HG03442 (cell line): ENCODE results near the gene MRPL57.
"Not testable (repeated sequence)": the region's sequence is repeated elsewhere in the genome, so short reads cannot be mapped to it uniquely, and the experiment has no call there.

ENCODE experiments used
- ATAC-seq: cut with Tn5 transposase; IDR thresholded peaks from one replicate; pipeline ENCODE4 v1.9.1; 2021; ENCODE audit warnings: mild to moderate bottlenecking, moderate library complexity; ENCODE audit not compliant: unreplicated experiment

The MRPL57 gene

GRCh38 chr13:21176215-21176981 is at the start of gene MRPL57, which contains the start of gene SKA3:
Gene MRPL57 (plus strand): TSS chr13:21176658. CDS start chr13:21176917, 259 bp downstream.
Gene SKA3 (minus strand): TSS chr13:21176552. CDS start chr13:21176477, 75 bp downstream.
- ATAC-seq: peak; percentile 88

DNA sequence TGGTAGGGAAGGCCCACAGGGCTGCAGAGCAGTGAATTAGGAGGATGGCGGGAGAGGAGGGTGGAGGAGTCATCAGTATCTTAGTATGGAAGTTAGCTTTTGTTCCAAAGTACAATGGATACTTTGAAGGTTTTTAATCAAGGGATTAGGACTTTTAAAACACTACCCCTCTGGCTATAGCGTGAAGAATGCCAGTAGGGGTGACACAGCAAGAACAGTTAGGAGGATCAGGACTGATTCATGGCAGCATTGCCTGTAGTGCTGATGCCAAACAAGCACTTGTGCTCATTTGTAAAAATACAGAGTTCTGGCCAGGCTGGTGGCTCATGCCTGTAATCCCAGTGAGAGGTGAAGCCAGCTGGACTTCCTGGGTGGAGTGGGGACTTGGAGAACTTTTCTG is 46.3 kb upstream of the MRPL57 start:
- no peak for ATAC-seq

GRCh38 chr13:21133077-21133476 is 43.4 kb upstream of the MRPL57 start:
- ATAC-seq: no peak

GRCh38 chr13:21134475-21134874 is 42.0 kb upstream of the MRPL57 start:
- ATAC-seq: no peak

- ATAC-seq: not testable (repeated sequence)
Measured at GRCh38 chr13:21135833-21136232, 40.6 kb upstream of the MRPL57 start.

DNA sequence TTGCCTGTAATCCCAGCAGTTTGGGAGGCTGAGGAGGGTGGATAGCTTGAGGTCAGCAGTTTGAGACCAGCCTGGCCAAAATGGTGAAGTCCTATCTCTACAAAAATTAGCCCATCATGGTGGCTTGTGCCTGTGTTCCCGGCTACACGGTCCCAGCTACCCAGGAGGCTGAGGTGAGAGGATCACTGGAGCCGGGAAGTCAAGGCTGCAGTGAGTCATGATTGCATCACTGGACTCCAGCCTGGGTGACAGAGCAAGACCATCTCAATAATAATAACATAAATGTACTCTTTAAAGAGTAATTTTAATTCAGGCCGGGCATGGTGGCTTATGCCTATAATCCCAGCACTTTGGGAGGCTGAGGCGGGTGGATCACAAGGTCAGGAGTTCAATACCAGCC is 38.8 kb upstream of the MRPL57 start:
- no peak for ATAC-seq

GRCh38 chr13:21138561-21138960 is 37.9 kb upstream of the MRPL57 start:
- ATAC-seq: no peak

DNA sequence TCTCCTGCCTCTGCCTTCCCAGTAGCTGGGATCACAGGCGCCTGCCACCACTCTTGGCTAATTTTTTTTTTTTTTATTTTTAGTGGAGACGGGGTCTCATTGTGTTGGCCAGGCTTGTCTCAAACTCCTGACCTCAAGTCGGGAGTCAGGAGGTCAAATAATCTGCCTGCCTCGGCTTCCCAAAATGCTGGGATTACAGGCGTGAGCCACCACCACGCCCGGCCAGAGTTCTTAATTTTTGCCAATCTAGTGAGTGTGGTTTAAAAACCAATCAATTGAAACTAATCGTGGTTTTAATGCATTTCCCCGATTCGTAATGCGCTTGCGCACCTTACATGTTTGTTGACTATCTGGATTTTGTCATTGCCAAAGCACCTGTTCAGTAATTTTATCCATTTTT is 37.1 kb upstream of the MRPL57 start:
- no peak for ATAC-seq

DNA sequence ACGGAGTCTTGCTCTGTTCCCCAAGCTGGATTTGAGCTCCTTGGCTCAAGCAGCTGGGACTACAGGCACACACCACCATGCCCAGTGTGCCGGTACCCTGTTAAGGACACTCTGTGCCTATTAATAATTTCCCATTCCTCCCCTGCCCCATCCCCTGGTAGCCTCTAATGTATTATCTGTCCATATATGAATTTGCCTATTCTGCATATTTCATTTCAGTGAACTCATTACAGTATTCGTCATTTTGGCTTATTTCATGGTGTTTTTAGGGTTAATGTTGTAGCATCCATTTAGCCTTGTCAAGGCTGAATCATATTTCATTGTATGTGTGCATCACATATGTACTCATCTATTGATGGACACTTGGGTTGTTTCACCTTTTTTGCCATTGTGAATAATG is 33.7 kb upstream of the MRPL57 start:
- no peak for ATAC-seq

- ATAC-seq: no peak
Measured at GRCh38 chr13:21147827-21148226, 28.6 kb upstream of the MRPL57 start.

DNA sequence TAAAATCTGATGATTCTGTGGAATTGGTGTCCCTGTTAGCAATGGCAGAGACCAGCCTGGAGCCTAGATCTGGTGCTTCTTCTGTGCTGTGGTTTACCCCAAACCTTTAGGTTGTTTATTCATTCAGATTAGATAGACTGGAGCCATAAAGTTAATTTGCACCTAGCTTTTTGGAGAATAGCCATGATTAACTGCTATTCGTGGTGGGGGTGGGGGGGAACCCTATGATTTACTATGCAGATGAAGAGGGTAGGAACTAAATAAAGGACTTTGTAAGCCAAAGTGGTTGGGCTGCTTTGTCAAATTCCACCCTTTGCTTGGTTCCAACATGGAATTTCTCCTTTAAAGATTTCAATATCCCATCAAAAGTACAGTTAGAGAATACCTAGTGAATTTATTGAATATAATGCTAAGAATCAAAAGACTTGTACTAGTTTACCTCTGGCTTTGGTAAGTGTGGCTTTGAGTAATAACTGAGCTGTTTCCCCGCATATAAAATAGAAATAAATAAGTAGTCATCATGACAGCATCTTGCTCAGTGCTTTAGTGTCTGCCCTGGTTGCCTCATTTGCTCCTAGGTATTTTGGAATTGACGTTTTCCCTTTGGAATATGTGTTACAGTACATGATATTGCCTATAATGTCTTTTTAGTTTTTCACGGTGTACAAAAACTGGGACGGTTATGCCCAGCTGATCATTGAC is 27.8 kb upstream of the MRPL57 start:
- ATAC-seq: no peak

DNA sequence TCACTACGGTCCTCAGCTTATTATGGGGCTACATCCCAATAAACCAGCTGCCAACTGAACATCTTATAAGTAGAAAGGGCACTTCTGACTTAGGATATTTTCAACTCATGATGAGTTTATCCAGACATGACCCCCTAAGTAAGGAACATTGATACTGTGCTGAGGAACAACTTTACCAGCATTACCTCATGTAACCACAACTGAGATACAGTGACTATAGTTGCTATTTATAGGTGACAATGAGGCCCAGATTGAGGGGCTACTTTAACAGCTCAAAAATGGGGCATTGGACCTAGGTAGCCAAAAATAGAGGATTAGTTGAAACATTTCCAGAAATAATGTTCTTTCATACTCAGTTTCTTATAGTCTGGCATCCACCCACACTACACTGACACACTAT is 26.9 kb upstream of the MRPL57 start:
- ATAC-seq: no peak

- ATAC-seq: no peak
Measured at GRCh38 chr13:21150013-21150412, 26.4 kb upstream of the MRPL57 start.

GRCh38 chr13:21152251-21152899 is 24.1 kb upstream of the MRPL57 start:
- ATAC-seq: no peak

DNA sequence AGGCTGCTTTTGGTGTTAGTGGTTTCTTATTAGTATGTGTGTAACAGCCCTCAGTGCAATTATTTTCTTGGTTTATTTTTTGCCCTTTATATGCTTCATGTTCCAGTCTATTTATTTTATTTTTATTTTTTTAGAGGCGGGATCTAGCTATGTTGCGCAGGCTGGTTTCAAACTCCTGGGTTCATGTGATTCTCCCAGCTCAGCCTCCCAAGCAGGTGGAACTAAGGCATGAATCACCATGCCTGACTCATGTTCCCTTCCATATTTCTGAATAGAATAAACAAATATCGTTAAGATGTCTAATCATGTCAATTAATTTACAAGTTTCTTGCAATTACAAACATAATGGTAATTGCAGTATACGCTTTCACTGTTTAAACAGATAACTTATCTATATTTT is 11.8 kb upstream of the MRPL57 start:
- no peak for ATAC-seq

DNA sequence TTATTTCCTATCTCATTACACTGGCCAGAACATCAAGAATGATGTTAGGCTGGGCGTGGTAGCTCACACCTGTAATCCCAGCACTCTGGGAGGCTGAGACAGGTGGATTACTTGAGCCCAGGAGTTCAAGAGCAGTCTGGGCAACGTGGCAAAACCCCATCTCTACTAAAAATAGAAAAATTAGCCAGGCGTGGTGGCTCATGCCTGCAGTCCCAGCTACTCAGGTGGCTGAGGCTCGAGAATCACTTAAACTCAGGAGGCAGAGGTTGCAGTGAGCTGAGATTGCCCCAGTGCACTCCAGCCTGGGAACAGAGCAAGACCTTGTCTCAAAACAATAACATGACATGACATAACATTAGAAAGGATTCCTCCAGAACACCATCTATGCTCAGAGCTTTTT is 10.9 kb upstream of the MRPL57 start:
- ATAC-seq: not testable (repeated sequence)

DNA sequence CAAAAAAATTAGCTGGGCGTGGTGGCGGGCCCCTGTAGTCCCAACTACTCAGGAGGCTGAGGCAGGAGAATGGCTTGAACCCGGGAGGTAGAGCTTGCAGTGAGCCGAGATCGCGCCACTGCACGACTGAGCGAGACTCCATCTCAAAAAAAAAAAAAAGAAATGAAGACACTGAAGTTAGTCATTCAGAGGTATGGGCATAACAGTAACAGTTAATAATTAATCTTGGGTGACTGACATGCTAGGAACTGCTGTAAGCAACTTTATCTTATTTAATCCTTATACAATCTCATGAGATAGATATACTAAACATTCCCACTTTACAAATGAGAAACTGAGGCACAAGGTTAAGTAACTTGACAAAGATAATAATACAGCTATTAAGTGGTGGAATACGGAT is 5.0 kb upstream of the MRPL57 start:
- no peak for ATAC-seq

GRCh38 chr13:21173767-21174166 is 2.7 kb upstream of the MRPL57 start:
- not testable (repeated sequence) for ATAC-seq

GRCh38 chr13:21175656-21176214 is 723 bp upstream of the MRPL57 start:
- no peak for ATAC-seq

DNA sequence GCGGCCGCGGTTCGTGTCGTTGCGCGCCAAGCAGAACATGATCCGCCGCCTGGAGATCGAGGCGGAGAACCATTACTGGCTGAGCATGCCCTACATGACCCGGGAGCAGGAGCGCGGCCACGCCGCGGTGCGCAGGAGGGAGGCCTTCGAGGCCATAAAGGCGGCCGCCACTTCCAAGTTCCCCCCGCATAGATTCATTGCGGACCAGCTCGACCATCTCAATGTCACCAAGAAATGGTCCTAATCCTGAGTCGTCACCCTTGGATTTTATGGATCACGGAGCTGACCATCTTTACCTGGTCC is 475 bp downstream of the MRPL57 start:
- peak; percentile 26 for ATAC-seq

- no peak for ATAC-seq
Measured at GRCh38 chr13:21181671-21182070, 5.2 kb downstream of the MRPL57 start.

DNA sequence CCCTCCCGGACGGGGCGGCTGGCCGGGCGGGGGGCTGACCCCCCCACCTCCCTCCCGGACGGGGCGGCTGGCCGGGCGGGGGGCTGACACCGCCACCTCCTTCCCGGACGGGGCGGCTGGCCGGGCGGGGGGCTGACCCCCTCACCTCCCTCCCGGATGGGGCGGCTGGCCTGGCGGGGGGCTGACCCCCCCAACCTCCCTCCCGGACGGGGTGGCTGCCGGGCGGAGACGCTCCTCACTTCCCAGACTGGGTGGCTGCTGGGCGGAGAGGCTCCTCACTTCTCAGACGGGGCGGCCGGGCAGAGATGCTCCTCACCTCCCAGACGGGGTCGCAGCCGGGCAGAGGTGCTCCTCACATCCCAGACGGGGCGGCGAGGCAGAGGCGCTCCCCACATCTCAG is 10.0 kb downstream of the MRPL57 start:
- not testable (repeated sequence) for ATAC-seq
